ENCODE results near the gene PJA2. TPM values are rescaled to one million over a fixed set of nuclear protein-coding genes. Genes with fewer than 3 reads are reported as not detected.

PJA2 gene, protein sequence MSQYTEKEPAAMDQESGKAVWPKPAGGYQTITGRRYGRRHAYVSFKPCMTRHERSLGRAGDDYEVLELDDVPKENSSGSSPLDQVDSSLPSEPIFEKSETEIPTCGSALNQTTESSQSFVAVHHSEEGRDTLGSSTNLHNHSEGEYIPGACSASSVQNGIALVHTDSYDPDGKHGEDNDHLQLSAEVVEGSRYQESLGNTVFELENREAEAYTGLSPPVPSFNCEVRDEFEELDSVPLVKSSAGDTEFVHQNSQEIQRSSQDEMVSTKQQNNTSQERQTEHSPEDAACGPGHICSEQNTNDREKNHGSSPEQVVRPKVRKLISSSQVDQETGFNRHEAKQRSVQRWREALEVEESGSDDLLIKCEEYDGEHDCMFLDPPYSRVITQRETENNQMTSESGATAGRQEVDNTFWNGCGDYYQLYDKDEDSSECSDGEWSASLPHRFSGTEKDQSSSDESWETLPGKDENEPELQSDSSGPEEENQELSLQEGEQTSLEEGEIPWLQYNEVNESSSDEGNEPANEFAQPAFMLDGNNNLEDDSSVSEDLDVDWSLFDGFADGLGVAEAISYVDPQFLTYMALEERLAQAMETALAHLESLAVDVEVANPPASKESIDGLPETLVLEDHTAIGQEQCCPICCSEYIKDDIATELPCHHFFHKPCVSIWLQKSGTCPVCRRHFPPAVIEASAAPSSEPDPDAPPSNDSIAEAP
- total RNA-seq (ENCODE audit: low replicate concordance), result 112 and 124 TPM in 2 replicates

- TF ChIP-seq, protein P1, sequence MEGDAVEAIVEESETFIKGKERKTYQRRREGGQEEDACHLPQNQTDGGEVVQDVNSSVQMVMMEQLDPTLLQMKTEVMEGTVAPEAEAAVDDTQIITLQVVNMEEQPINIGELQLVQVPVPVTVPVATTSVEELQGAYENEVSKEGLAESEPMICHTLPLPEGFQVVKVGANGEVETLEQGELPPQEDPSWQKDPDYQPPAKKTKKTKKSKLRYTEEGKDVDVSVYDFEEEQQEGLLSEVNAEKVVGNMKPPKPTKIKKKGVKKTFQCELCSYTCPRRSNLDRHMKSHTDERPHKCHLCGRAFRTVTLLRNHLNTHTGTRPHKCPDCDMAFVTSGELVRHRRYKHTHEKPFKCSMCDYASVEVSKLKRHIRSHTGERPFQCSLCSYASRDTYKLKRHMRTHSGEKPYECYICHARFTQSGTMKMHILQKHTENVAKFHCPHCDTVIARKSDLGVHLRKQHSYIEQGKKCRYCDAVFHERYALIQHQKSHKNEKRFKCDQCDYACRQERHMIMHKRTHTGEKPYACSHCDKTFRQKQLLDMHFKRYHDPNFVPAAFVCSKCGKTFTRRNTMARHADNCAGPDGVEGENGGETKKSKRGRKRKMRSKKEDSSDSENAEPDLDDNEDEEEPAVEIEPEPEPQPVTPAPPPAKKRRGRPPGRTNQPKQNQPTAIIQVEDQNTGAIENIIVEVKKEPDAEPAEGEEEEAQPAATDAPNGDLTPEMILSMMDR (IDR thresholded peaks at IDR 0.05; ENCODE audit: insufficient read depth, low read length), result peak; percentile 51
- H3K4me3 ChIP-seq (ENCODE audit: low read depth, low read length), result peak within 1 kb of the TSS; percentile 91
- DNase-seq (ENCODE audit: low read depth), result peak; percentile 100
These were observed at the start of gene PJA2 for GRCh38 chr5:109409844-109410388. Gene PJA2, minus strand, starts transcription at chr5:109409974. Its CDS starts 26,541 bp downstream, at chr5:109383433.

DNA sequence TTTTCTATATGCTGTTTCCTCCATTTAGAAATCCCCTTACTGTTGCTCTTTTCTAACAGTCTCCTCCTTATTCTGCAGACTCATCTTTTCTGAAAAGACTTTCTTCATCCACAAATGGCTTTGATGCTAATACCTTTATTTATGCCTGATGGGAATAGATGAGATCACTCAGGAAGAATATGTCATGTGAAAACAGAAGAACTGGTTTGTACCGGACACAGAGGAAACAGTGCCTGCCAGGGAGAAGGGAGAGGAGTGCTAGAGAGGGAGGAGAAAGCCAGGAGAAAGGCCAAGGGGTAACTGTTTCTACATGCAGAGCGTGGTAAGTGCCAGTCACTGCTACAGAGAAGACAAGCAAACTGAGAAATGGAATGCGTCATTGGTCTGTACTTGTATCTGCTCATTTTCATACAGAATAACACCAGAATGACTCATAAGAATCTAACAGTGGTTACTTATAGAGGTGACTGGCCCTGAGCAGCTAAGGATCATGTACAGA is 45.9 kb upstream of the PJA2 start:
- peak; percentile 99 for DNase-seq (ENCODE audit: low read depth)
- peak overlapping the region; percentile 23 for H3K4me3 ChIP-seq (ENCODE audit: low read depth, low read length)
- TF ChIP-seq, protein P1 (IDR thresholded peaks at IDR 0.05; ENCODE audit: insufficient read depth, low read length), result no peak

DNA sequence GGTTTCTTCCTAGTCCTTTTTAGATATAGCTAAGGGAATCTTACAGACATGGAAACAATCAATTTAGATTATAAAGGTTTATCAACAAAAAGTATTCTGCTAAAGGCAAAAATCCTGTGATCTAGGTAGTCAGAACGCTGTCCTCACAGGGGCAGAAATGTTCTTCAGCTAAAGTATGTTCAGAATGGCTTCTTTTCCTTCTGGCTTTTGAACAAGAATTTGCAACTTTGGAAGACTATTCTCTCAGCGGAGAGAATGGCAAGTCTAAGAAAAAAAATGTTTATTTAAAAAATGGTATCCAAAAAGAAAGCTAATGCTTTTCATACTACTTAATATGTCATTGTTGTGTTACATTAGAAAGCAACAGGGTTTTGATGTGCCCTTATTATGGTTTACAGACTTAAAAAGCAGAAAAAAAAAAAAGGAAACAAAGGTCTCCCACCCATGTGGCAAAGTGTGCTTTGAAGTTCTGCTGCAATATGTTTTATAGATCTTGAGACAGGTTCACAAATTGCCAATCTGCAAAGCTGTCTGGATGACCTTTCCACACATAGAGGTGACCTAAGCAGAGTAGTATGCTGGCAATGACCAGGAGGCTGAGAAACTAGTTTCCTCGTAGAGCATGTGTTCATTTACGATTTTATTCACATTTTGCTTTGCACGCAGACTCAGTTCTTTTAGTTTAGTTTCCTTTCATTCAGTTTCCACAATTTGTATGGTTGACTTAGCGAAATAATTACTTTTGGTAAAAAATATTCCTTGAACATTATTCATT is 45.1 kb upstream of the PJA2 start:
- TF ChIP-seq, protein P1 (IDR thresholded peaks at IDR 0.05; ENCODE audit: insufficient read depth, low read length), result no peak
- peak; percentile 85 for DNase-seq (ENCODE audit: low read depth)
- peak overlapping the region; percentile 23 for H3K4me3 ChIP-seq (ENCODE audit: low read depth, low read length)

DNA sequence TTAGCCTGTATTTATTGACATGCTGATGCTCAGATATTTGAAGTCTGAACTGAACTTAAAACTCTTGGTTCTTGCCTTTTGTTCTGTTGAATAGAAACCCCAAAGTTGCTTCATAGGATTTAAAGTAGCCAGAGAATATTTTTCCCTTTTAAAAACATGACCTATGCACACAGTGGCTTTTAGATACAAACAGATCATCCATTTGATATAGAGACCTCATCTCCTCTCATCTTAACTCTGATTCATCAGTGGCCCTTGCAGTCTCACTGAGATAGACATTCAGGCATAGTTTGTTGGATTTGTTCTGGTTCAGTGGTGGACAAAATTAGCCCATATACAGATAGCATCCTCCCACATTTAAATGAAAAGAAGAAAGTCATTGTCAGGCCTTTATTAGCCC is 43.5 kb upstream of the PJA2 start:
- no peak for DNase-seq (ENCODE audit: low read depth)
- TF ChIP-seq, protein P1 (IDR thresholded peaks at IDR 0.05; ENCODE audit: insufficient read depth, low read length), result no peak
- no peak overlapping the region for H3K4me3 ChIP-seq (ENCODE audit: low read depth, low read length)

GRCh38 chr5:109452661-109453060 is 42.9 kb upstream of the PJA2 start:
- DNase-seq (ENCODE audit: low read depth), result no peak
- TF ChIP-seq, protein P1 (IDR thresholded peaks at IDR 0.05; ENCODE audit: insufficient read depth, low read length), result no peak
- H3K4me3 ChIP-seq (ENCODE audit: low read depth, low read length), result no peak overlapping the region

- no peak overlapping the region for H3K4me3 ChIP-seq (ENCODE audit: low read depth, low read length)
These were observed 41.4 kb upstream of the PJA2 start for GRCh38 chr5:109451146-109451545.

More at GRCh38 chr5:109451146-109451545, 41.4 kb upstream of the PJA2 start:
- TF ChIP-seq, protein P1 (IDR thresholded peaks at IDR 0.05; ENCODE audit: insufficient read depth, low read length), result no peak
- DNase-seq (ENCODE audit: low read depth), result no peak
